Endothelial cell of umbilical vein (primary cell): ENCODE measurements around the gene SERPINA1.

Experiments
- TF ChIP-seq, protein P1 (sequence below), 2 donors: IDR thresholded peaks; 1 replicate in 1 of 2; 2 replicates in 1 of 2; pipeline ENCODE4 v1.5.1; 2011; ENCODE audit warnings: low read length in 2 of 2, mild to moderate bottlenecking in 2 of 2, moderate library complexity in 2 of 2, control low read depth in 1 of 2, inconsistent platforms in 1 of 2, low read depth in 1 of 2; ENCODE audit not compliant: insufficient read depth in 1 of 2; ENCODE audit errors: extremely low read depth in 1 of 2
- TF ChIP-seq, protein P2 (sequence below): IDR thresholded peaks from 2 replicates; pipeline ENCODE4 v1.6.1; 2011; ENCODE audit not compliant: insufficient read depth, insufficient read length

DNA sequence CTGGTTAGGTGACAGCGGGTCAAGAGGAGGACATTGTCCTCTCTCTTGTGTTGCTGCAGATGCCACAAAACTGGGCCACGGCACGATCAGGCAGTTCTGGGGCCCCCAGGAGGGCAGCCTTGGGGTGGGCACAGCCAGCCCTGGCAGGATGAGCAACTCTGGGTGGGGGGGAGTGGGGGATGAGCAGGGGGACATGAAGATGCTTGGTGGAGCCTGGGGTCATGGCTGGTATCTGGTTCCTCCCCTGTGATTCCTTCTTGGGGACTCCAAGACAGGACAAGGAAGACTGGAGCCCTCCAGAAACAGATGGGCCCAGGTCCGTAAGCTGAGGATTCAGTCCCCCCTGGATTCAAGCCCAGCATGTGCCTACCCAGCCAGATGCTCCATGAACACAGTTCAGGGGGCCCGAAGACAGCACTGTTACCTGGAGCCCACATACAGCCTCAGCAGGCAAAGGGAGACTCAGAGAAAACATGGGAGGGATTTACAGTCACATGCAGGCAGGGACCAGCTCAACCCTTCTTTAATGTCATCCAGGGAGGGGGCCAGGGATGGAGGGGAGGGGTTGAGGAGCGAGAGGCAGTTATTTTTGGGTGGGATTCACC lies 10.4 kb downstream of the SERPINA1 start:
- TF ChIP-seq, protein P1, sequence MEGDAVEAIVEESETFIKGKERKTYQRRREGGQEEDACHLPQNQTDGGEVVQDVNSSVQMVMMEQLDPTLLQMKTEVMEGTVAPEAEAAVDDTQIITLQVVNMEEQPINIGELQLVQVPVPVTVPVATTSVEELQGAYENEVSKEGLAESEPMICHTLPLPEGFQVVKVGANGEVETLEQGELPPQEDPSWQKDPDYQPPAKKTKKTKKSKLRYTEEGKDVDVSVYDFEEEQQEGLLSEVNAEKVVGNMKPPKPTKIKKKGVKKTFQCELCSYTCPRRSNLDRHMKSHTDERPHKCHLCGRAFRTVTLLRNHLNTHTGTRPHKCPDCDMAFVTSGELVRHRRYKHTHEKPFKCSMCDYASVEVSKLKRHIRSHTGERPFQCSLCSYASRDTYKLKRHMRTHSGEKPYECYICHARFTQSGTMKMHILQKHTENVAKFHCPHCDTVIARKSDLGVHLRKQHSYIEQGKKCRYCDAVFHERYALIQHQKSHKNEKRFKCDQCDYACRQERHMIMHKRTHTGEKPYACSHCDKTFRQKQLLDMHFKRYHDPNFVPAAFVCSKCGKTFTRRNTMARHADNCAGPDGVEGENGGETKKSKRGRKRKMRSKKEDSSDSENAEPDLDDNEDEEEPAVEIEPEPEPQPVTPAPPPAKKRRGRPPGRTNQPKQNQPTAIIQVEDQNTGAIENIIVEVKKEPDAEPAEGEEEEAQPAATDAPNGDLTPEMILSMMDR (IDR thresholded peaks at IDR 0.05; ENCODE audit: extremely low read depth in 1 of 2, insufficient read depth in 1 of 2, low read depth in 1 of 2, low read length in 2 of 2) = no peak
- TF ChIP-seq, protein P2, sequence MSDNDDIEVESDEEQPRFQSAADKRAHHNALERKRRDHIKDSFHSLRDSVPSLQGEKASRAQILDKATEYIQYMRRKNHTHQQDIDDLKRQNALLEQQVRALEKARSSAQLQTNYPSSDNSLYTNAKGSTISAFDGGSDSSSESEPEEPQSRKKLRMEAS = no peak
